HEK293 (cell line): ENCODE measurements around the gene PIGZ.

ENCODE experiments used
- BCL11B ChIP-seq: fragments of 450-650 bp; formaldehyde crosslinking; IDR thresholded peaks from 2 replicates; pipeline ENCODE4 v1.5.1; 2016; ENCODE audit warnings: low read depth, missing biosample characterization, missing genetic modification characterization
- EGR2 ChIP-seq: fragments of 450-650 bp; formaldehyde crosslinking; IDR thresholded peaks from 2 replicates; pipeline ENCODE4 v1.5.1; 2016; ENCODE audit warnings: low read depth, missing biosample characterization, missing genetic modification characterization
- GLIS2 ChIP-seq: fragments of 450-650 bp; formaldehyde crosslinking; IDR thresholded peaks from 2 replicates; pipeline ENCODE4 v1.5.1; 2016; ENCODE audit warnings: missing biosample characterization, missing genetic modification characterization
- HOXC10 ChIP-seq: sonication (generic); formaldehyde crosslinking; IDR thresholded peaks from 2 replicates; pipeline ENCODE4 v1.8.1; 2023; ENCODE audit warnings: mild to moderate bottlenecking, missing genetic modification reagents
- KLF7 ChIP-seq: fragments of 450-650 bp; formaldehyde crosslinking; IDR thresholded peaks from 2 replicates; pipeline ENCODE4 v1.5.1; 2016; ENCODE audit warnings: missing biosample characterization, missing genetic modification characterization, borderline replicate concordance
- ZBTB20 ChIP-seq: fragments of 450-650 bp; formaldehyde crosslinking; IDR thresholded peaks from 2 replicates; pipeline ENCODE4 v1.5.1; 2016; ENCODE audit warnings: missing biosample characterization, missing genetic modification characterization
- ZIC2 ChIP-seq: fragments of 450-650 bp; formaldehyde crosslinking; IDR thresholded peaks from 2 replicates; pipeline ENCODE4 v1.5.1; 2016; ENCODE audit warnings: missing biosample characterization, missing genetic modification characterization
- ZNF146 ChIP-seq: fragments of 450-650 bp; formaldehyde crosslinking; IDR thresholded peaks from 2 replicates; pipeline ENCODE4 v1.5.1; 2016; ENCODE audit warnings: missing biosample characterization, missing genetic modification characterization
- ZNF2 ChIP-seq: fragments of 450-650 bp; formaldehyde crosslinking; IDR thresholded peaks from 2 replicates; pipeline ENCODE4 v1.5.1; 2016; ENCODE audit warnings: missing biosample characterization, missing genetic modification characterization
- ZNF211 ChIP-seq: fragments of 450-650 bp; formaldehyde crosslinking; IDR thresholded peaks from 2 replicates; pipeline ENCODE4 v1.5.1; 2016; ENCODE audit warnings: low read depth, missing biosample characterization, missing genetic modification characterization
- ZNF302 ChIP-seq: fragments of 450-650 bp; formaldehyde crosslinking; IDR thresholded peaks from 2 replicates; pipeline ENCODE4 v1.5.1; 2016; ENCODE audit warnings: missing biosample characterization, missing genetic modification characterization, low read depth
- ZNF335 ChIP-seq: fragments of 450-650 bp; formaldehyde crosslinking; conservative IDR thresholded peaks from 2 replicates; pipeline ENCODE4 v1.5.1; 2016; ENCODE audit warnings: missing biosample characterization, missing genetic modification characterization
- ZNF561 ChIP-seq: fragments of 450-650 bp; IDR thresholded peaks from 2 replicates; pipeline ENCODE4 v1.5.1; 2018; ENCODE audit warnings: missing biosample characterization, missing genetic modification characterization, borderline replicate concordance
- ZNF624 ChIP-seq: fragments of 450-650 bp; formaldehyde crosslinking; IDR thresholded peaks from 2 replicates; pipeline ENCODE4 v1.5.1; 2017; ENCODE audit warnings: missing biosample characterization, missing genetic modification characterization
- ZNF768 ChIP-seq: fragments of 450-650 bp; formaldehyde crosslinking; IDR thresholded peaks from 2 replicates; pipeline ENCODE4 v1.5.1; 2018; ENCODE audit warnings: missing biosample characterization, mild to moderate bottlenecking, missing genetic modification characterization
- ZNF785 ChIP-seq: fragments of 450-650 bp; formaldehyde crosslinking; IDR thresholded peaks from 2 replicates; pipeline ENCODE4 v1.5.1; 2016; ENCODE audit warnings: missing biosample characterization, missing genetic modification characterization
- ZSCAN30 ChIP-seq: fragments of 450-650 bp; IDR thresholded peaks from 2 replicates; pipeline ENCODE4 v1.5.1; 2018; ENCODE audit warnings: missing biosample characterization, mild to moderate bottlenecking, missing genetic modification characterization, moderate library complexity
- TF ChIP-seq, protein P1 (sequence below): fragments of 450-650 bp; formaldehyde crosslinking; conservative IDR thresholded peaks from 2 replicates; pipeline ENCODE4 v1.5.1; 2016; ENCODE audit warnings: low read depth, missing biosample characterization, missing genetic modification characterization
- TF ChIP-seq, protein P2 (sequence below): fragments of 450-650 bp; formaldehyde crosslinking; IDR thresholded peaks from 2 replicates; pipeline ENCODE4 v1.5.1; 2016; ENCODE audit warnings: missing biosample characterization, missing genetic modification characterization
- TF ChIP-seq, protein P3 (sequence below): fragments of 450-650 bp; formaldehyde crosslinking; IDR thresholded peaks from 2 replicates; pipeline ENCODE4 v1.5.1; 2016; ENCODE audit warnings: missing biosample characterization, missing genetic modification characterization
- TF ChIP-seq, protein P4 (sequence below): fragments of 450-650 bp; formaldehyde crosslinking; IDR thresholded peaks from 2 replicates; pipeline ENCODE4 v1.5.1; 2016; ENCODE audit warnings: missing biosample characterization, missing genetic modification characterization
- TF ChIP-seq, protein P5 (sequence below): fragments of 450-650 bp; formaldehyde crosslinking; IDR thresholded peaks from 2 replicates; pipeline ENCODE4 v1.5.1; 2016; ENCODE audit warnings: missing biosample characterization, missing genetic modification characterization
- TF ChIP-seq, protein P6 (sequence below): fragments of 450-650 bp; formaldehyde crosslinking; IDR thresholded peaks from 2 replicates; pipeline ENCODE4 v1.5.1; 2016; ENCODE audit warnings: missing biosample characterization, missing genetic modification characterization

Gene PIGZ

DNA sequence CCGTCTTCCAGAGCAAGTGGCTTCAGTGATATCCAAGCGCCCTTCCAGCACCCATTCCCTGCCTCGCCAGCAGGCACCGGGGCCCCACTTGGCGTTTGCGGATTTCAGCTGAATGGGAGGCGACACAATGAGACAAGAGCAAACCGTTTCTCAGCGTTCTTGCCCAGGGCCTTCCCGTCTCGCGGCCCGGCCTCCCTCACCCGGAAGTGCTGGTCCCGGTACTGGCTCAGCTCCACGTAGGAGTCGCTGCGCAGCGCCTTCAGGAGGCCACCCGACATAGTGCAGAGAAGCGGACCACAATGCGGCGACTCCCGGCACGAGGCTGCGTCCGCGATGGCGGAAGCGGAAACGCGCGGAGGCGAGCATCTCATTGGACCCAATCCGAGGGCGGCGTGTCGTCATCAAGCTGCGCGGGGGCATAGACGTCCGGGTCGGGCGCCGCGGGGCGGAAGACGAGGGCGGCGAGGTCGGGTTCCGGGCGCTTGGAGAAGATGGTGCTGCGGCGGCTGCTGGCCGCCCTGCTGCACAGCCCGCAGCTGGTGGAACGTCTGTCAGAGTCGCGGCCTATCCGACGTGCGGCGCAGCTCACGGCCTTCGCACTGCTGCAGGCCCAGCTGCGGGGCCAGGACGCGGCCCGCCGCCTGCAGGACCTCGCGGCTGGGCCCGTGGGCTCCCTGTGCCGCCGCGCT, 26.3 kb downstream of the PIGZ start, which contains the start of gene NCBP2 (continued):
- TF ChIP-seq, protein P1, sequence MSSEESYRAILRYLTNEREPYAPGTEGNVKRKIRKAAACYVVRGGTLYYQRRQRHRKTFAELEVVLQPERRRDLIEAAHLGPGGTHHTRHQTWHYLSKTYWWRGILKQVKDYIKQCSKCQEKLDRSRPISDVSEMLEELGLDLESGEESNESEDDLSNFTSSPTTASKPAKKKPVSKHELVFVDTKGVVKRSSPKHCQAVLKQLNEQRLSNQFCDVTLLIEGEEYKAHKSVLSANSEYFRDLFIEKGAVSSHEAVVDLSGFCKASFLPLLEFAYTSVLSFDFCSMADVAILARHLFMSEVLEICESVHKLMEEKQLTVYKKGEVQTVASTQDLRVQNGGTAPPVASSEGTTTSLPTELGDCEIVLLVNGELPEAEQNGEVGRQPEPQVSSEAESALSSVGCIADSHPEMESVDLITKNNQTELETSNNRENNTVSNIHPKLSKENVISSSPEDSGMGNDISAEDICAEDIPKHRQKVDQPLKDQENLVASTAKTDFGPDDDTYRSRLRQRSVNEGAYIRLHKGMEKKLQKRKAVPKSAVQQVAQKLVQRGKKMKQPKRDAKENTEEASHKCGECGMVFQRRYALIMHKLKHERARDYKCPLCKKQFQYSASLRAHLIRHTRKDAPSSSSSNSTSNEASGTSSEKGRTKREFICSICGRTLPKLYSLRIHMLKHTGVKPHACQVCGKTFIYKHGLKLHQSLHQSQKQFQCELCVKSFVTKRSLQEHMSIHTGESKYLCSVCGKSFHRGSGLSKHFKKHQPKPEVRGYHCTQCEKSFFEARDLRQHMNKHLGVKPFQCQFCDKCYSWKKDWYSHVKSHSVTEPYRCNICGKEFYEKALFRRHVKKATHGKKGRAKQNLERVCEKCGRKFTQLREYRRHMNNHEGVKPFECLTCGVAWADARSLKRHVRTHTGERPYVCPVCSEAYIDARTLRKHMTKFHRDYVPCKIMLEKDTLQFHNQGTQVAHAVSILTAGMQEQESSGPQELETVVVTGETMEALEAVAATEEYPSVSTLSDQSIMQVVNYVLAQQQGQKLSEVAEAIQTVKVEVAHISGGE = peak; percentile 98
- peak; percentile 40; the same call in 1 of the 2 replicates for TF ChIP-seq BCL11B (tag by site-specific recombination)
- TF ChIP-seq ZSCAN30 (tag by site-specific recombination) = peak; percentile 61; the same call in 1 of the 2 replicates
- no peak for TF ChIP-seq KLF7 (tag by site-specific recombination)
- TF ChIP-seq, protein P2, sequence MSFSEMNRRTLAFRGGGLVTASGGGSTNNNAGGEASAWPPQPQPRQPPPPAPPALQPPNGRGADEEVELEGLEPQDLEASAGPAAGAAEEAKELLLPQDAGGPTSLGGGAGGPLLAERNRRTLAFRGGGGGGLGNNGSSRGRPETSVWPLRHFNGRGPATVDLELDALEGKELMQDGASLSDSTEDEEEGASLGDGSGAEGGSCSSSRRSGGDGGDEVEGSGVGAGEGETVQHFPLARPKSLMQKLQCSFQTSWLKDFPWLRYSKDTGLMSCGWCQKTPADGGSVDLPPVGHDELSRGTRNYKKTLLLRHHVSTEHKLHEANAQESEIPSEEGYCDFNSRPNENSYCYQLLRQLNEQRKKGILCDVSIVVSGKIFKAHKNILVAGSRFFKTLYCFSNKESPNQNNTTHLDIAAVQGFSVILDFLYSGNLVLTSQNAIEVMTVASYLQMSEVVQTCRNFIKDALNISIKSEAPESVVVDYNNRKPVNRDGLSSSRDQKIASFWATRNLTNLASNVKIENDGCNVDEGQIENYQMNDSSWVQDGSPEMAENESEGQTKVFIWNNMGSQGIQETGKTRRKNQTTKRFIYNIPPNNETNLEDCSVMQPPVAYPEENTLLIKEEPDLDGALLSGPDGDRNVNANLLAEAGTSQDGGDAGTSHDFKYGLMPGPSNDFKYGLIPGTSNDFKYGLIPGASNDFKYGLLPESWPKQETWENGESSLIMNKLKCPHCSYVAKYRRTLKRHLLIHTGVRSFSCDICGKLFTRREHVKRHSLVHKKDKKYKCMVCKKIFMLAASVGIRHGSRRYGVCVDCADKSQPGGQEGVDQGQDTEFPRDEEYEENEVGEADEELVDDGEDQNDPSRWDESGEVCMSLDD = no peak
- no peak for TF ChIP-seq ZNF768 (tag by site-specific recombination)
- TF ChIP-seq GLIS2 (tag by site-specific recombination) = peak; percentile 66
- TF ChIP-seq ZNF335 (tag by site-specific recombination) = peak; percentile 79
- TF ChIP-seq ZNF785 = no peak
- 0 out of 2 replicates have a peak, but pooled peaks have one; percentile 29 for TF ChIP-seq HOXC10
- TF ChIP-seq, protein P3, sequence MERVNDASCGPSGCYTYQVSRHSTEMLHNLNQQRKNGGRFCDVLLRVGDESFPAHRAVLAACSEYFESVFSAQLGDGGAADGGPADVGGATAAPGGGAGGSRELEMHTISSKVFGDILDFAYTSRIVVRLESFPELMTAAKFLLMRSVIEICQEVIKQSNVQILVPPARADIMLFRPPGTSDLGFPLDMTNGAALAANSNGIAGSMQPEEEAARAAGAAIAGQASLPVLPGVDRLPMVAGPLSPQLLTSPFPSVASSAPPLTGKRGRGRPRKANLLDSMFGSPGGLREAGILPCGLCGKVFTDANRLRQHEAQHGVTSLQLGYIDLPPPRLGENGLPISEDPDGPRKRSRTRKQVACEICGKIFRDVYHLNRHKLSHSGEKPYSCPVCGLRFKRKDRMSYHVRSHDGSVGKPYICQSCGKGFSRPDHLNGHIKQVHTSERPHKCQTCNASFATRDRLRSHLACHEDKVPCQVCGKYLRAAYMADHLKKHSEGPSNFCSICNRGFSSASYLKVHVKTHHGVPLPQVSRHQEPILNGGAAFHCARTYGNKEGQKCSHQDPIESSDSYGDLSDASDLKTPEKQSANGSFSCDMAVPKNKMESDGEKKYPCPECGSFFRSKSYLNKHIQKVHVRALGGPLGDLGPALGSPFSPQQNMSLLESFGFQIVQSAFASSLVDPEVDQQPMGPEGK (tag by site-specific recombination) = 0 out of 2 replicates have a peak, but pooled peaks have one; percentile 29
- no peak for TF ChIP-seq ZNF302 (tag by site-specific recombination)
- TF ChIP-seq ZIC2 (tag by site-specific recombination) = peak; percentile 67
- TF ChIP-seq, protein P4, sequence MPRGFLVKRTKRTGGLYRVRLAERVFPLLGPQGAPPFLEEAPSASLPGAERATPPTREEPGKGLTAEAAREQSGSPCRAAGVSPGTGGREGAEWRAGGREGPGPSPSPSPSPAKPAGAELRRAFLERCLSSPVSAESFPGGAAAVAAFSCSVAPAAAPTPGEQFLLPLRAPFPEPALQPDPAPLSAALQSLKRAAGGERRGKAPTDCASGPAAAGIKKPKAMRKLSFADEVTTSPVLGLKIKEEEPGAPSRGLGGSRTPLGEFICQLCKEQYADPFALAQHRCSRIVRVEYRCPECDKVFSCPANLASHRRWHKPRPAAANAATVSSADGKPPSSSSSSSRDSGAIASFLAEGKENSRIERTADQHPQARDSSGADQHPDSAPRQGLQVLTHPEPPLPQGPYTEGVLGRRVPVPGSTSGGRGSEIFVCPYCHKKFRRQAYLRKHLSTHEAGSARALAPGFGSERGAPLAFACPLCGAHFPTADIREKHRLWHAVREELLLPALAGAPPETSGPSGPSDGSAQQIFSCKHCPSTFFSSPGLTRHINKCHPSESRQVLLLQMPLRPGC = peak; percentile 49; the same call in 1 of the 2 replicates
- TF ChIP-seq EGR2 (tag by site-specific recombination) = peak; percentile 58
- peak; percentile 98 for TF ChIP-seq ZNF2 (tag by site-specific recombination)
- TF ChIP-seq, protein P5, sequence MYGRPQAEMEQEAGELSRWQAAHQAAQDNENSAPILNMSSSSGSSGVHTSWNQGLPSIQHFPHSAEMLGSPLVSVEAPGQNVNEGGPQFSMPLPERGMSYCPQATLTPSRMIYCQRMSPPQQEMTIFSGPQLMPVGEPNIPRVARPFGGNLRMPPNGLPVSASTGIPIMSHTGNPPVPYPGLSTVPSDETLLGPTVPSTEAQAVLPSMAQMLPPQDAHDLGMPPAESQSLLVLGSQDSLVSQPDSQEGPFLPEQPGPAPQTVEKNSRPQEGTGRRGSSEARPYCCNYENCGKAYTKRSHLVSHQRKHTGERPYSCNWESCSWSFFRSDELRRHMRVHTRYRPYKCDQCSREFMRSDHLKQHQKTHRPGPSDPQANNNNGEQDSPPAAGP = no peak; the same call in 1 of the 2 replicates
- no peak for TF ChIP-seq ZNF211 (tag by site-specific recombination)
- no peak for TF ChIP-seq ZNF624 (tag by site-specific recombination)
- no peak for TF ChIP-seq ZNF561
- TF ChIP-seq ZBTB20 (tag by site-specific recombination) = peak; percentile 83
- TF ChIP-seq, protein P6, sequence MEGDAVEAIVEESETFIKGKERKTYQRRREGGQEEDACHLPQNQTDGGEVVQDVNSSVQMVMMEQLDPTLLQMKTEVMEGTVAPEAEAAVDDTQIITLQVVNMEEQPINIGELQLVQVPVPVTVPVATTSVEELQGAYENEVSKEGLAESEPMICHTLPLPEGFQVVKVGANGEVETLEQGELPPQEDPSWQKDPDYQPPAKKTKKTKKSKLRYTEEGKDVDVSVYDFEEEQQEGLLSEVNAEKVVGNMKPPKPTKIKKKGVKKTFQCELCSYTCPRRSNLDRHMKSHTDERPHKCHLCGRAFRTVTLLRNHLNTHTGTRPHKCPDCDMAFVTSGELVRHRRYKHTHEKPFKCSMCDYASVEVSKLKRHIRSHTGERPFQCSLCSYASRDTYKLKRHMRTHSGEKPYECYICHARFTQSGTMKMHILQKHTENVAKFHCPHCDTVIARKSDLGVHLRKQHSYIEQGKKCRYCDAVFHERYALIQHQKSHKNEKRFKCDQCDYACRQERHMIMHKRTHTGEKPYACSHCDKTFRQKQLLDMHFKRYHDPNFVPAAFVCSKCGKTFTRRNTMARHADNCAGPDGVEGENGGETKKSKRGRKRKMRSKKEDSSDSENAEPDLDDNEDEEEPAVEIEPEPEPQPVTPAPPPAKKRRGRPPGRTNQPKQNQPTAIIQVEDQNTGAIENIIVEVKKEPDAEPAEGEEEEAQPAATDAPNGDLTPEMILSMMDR (tag by site-specific recombination) = peak; percentile 95
- TF ChIP-seq ZNF146 (tag by site-specific recombination) = 0 out of 2 replicates have a peak, but pooled peaks have one; percentile 41
